GM10248 (cell line): ENCODE results near the gene KATNAL1.
A peak's percentile ranks its signal among the peaks of the same experiment; 100 is the strongest.

Experiments used
- CTCF ChIA-PET: fragments of 300-600 bp; sonication (Branson Sonifier 250); formaldehyde crosslinking; extraction: SDS; loops from one replicate; lab custom pipeline; 2021; ENCODE audit warnings: antibody characterized with exemption; lab: Yijun Ruan, JAX
- POLR2A ChIA-PET: fragments of 350-650 bp; sonication (Branson Sonifier 250); formaldehyde crosslinking; extraction: SDS; loops from one replicate; lab custom pipeline; 2020; ENCODE audit warnings: antibody characterized with exemption; lab: Yijun Ruan, JAX
- DNase-seq: peaks from one replicate; pipeline ENCODE4 v3.0.0; 2012; ENCODE audit errors: extremely low spot score
- TF ChIP-seq, protein P1 (sequence below): IDR thresholded peaks from 2 replicates; pipeline ENCODE4 v1.5.1; 2012; ENCODE audit warnings: mild to moderate bottlenecking, low read depth; ENCODE audit errors: extremely low read depth, missing control alignments, control extremely low read depth

KATNAL1 gene

DNA sequence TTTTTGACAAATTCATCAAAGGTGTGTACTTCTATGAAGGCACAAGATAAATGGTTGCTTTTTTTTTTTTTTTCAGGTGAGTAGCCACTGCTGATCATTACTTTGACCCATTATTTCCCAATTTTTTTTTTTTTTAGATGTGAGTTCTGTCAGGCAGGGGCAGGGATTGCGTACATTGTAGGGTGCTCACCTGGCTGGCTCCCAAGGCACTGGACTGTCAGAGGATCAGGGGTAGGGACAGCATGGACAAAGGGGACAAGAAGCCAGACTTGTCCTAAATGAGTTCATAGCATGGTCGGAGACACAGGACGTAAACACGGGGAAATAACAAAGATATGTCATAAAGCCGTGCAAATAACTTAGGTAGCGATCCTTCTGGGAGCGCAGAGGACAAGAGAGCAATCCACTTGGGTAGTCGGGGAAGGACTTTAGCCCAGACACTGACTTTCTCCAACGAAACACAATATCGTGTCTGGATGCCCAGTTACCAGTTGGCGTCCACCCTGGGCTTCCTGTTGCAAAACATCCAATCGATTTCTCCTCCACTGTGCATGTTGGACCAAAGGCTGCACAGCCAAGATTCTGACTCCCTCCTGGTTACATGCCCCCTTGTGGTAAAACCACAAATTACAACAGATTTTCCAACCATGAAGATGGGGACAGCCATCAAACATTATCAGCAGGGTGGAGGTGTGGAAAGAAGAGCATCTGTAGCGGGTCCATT is 27.5 kb upstream of the KATNAL1 start:
- TF ChIP-seq, protein P1, sequence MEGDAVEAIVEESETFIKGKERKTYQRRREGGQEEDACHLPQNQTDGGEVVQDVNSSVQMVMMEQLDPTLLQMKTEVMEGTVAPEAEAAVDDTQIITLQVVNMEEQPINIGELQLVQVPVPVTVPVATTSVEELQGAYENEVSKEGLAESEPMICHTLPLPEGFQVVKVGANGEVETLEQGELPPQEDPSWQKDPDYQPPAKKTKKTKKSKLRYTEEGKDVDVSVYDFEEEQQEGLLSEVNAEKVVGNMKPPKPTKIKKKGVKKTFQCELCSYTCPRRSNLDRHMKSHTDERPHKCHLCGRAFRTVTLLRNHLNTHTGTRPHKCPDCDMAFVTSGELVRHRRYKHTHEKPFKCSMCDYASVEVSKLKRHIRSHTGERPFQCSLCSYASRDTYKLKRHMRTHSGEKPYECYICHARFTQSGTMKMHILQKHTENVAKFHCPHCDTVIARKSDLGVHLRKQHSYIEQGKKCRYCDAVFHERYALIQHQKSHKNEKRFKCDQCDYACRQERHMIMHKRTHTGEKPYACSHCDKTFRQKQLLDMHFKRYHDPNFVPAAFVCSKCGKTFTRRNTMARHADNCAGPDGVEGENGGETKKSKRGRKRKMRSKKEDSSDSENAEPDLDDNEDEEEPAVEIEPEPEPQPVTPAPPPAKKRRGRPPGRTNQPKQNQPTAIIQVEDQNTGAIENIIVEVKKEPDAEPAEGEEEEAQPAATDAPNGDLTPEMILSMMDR = peak; percentile 20
- ChIA-PET POLR2A (no interaction called here), CTCF (interaction anchor here (0.7 to 4.1 kb wide), 20 partner anchors 9 to 248 kb away, joined by 3 to 31 read pairs (median 4); partner anchors contain the start of gene KATNAL1)
- DNase-seq = peak; percentile 35

DNA sequence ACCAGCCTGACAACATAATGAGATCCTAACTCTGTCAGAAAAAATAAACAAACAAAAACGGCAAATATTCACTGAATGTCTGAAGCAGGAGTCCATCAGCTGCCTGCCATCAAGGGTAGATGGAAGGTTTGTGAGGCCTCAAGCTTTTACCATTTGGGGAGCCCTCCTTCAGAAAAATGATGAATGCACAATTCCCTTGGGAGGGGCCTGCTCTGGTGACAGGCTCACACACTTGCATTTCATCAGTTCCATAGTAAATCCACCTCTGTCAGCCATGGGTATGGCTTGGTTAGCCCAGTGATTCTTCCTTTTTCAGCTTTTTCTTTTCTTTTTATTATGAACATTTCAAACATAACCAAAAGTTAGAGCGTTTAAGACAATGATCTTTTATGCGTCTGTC is 26.3 kb upstream of the KATNAL1 start:
- no peak for DNase-seq
- ChIA-PET POLR2A (no interaction called here), CTCF (interaction anchor here (1.1 to 4.1 kb wide), 8 partner anchors 9 to 219 kb away, joined by 3 to 31 read pairs (median 4); partner anchors contain the start of gene KATNAL1)

DNA sequence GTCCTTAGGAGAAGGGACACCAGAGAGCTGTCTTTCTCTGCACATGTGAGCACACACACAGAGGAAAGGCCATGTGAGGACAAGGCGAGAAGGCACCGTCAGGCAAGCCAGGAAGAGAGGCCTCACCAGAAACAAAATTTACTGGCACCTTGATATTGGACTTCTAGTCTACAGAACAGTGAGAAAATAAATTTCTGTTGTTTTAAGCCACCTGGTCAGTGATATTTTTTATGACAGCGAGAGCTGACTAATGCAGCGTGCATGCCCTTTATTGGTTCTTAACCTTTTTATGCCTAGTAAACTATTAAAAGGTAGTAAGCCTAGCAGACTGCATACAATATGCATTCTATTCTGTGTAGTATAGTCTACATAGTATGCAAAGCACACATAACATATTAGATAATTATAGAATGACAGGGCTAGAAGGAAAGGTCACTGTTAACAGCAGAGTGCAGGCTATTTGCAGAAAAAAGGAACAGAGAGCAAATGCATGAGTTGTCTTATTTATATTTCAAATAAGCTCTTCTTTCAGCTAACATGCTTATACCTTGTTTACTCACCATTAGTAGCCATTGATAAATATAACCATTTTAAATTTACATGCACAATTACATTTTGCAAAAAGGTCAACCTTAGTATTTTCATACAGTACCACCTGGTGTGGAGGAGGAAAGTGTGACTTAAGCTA is 25.2 kb upstream of the KATNAL1 start:
- POLR2A ChIA-PET = no interaction called here
- TF ChIP-seq, protein P1 = no peak
- DNase-seq = peak; percentile 33
- CTCF ChIA-PET = interaction anchor here (1.1 to 4.1 kb wide), 5 partner anchors 11 to 218 kb away, joined by 3 to 31 read pairs (median 4); no protein-coding TSS in a partner anchor

More for the DNA sequence above, 26.3 kb upstream of the KATNAL1 start:
- TF ChIP-seq, protein P1 = no peak

DNA sequence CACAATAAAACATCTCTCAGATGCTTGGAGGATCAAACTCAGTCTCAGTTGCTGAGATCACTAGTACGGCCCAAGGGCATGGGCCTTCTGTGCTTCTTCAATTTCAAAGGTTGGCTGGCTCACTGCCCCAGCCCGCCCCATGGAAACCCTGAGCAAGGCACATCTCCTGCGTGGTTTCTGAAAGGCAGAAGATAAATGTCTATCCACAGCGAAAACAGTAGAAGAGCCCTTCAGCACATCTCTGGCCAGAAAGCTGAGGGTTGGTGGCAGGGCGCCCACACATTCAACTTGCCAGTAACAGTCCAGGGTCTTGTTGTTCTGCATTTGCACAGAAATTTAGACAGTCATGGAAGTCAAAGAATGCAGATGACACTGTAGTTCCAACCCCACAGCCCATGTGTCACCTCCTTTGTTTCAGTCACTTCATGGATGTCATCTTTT is 24.0 kb upstream of the KATNAL1 start:
- no peak for DNase-seq
- ChIA-PET CTCF (no interaction called here), POLR2A (no interaction called here)
- TF ChIP-seq, protein P1 = no peak

DNA sequence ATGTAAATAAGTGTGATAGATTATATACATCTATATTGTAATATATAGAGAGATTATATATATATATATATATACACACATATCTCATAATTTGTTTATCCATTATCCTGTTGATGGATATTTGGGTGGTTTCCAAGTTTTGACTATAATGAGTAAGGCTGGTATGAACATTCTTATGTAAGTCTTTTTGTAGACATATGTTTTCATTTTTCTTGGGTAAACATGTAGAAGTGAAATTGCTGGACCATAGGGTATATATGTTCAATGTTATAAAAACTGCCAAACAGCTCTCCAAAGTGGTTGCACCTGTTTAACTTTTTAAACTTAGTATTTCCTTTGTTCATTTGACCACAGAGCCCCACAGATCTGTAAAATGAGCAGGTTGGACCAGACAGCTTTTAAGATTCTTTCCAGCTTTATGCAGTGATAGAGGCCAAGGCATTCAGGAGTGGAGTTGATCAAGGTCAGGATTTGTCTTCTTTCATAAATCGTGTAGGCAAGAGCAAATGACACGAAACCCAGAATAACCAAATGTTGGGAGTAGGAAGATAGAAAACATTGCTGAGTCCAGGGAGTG is 21.7 kb upstream of the KATNAL1 start:
- CTCF ChIA-PET = no interaction called here
- TF ChIP-seq, protein P1 = no peak
- no peak for DNase-seq
- POLR2A ChIA-PET = no interaction called here

DNA sequence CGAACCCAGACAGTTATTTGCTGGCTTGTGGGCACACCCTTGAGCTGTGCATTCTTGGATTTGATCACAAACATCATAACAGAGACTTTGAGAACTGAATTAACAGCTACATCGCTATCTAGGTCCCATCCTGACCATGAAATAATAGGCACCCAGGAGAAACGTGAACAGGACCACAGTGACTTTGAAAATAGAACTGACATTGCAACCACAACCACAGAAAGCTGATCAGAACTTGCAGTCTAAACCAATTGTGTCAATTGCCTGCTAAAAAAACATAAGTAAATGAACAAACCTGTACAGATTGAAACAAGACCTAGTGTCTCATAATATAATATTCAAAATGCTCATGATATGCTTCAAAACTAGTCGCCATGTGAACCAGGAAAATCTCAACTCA is 18.3 kb upstream of the KATNAL1 start:
- ChIA-PET POLR2A (interaction anchor here (0.8 kb wide), 1 partner anchor 22 kb away, joined by 3 read pairs; no protein-coding TSS in a partner anchor), CTCF (interaction anchor here (1.3 to 2.9 kb wide), 3 partner anchors 10 to 194 kb away, joined by 4 to 10 read pairs (median 7); no protein-coding TSS in a partner anchor)
- TF ChIP-seq, protein P1 = no peak
- DNase-seq = no peak
